ENCODE results near the gene RBM15B.
"Not testable (repeated sequence)": the region's sequence is repeated elsewhere in the genome, so short reads cannot be mapped to it uniquely, and the experiment has no call there.

Gene RBM15B

DNA sequence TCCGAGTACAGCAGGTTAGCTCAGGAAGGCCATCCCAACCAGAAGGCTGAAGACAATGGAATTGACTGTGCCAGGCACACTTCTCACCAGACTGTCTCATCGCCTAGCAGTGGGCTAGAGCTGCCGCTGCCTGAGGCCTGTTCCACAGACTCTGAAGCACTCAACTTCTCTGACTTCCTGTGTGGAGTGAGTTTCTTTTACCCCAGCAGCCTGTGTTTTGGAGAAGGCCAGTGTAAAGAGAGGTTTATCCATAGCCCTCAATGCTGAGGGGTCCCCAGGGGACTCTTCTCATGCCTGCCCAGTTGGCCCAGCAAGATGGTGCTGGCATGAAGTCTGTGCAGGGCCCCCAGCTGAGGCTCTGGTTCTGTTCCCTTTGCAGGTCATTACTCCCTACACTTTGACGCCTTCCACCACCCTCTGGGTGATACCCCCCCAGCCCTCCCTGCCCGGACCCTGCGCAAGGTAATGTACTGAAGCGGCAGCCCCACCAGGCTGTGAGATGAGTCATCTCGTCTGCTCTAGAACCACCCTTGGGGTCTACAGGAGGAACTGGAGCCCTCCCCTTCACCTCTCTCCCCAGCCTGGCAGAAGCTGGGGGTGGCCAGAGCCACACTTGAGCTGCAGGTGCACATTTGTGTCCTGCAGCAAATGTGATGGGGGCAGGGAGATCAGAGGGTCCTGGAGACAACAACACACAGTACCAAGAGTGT, 11.2 kb upstream of the RBM15B start:
- no peak for DNase-seq

GRCh38 chr3:51380601-51381332, 10.3 kb upstream of the RBM15B start:
- no peak for DNase-seq

- DNase-seq = no peak
Observed at GRCh38 chr3:51381333-51381705, 9.8 kb upstream of the RBM15B start.

- no peak for DNase-seq
Observed at GRCh38 chr3:51382076-51382745, 8.9 kb upstream of the RBM15B start.

- DNase-seq = no peak
Observed at GRCh38 chr3:51382947-51383578, 8.0 kb upstream of the RBM15B start.

- no peak for DNase-seq
Observed at GRCh38 chr3:51384055-51384725, 6.9 kb upstream of the RBM15B start.

GRCh38 chr3:51384726-51385473, 6.2 kb upstream of the RBM15B start, which contains the start of gene MANF:
Gene MANF (plus strand): TSS chr3:51385291. CDS start chr3:51385343, 52 bp downstream.
- DNase-seq = peak; percentile 86

- no peak for DNase-seq
Observed at GRCh38 chr3:51385621-51386091, 5.4 kb upstream of the RBM15B start.

GRCh38 chr3:51386159-51386851, 4.8 kb upstream of the RBM15B start:
- DNase-seq = no peak

DNA sequence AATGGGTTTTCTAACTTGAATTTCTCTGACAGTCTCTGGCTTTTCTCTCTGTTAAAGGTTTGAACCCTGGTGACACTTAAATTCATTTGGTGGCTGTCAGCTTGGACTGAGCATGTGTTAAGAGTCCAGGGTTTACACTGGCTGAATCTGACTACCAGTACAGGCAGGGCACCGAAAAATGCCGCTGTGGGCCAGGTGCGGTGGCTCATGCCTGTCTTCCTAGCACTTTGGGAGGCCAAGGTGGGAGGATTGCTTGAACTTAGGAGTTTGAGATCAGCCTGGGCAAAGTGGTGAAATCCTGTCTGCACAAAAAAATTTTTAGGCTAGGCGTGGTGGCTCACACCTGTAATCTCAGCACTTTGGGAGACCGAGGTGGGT, 4.2 kb upstream of the RBM15B start:
- DNase-seq = no peak

DNA sequence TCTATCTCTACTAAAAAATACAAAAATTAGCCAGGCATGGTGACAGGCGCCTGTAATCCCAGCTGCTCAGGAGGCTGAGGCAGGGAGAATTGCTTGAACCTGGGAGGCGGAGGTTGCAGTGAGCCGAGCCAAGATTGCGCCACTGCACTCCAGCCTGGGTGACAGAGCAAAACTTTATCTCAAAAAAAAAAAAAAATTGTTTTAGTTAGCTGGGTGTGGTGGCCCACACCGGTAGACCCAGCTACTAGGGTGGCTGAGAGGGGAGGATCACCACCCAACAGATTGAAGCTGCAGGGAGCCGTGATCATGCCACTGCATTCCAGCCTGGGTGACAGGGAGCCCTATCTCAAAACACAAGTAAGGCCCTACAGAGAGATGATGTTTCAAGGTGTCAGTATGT, 3.8 kb upstream of the RBM15B start:
- DNase-seq = not testable (repeated sequence)

DNA sequence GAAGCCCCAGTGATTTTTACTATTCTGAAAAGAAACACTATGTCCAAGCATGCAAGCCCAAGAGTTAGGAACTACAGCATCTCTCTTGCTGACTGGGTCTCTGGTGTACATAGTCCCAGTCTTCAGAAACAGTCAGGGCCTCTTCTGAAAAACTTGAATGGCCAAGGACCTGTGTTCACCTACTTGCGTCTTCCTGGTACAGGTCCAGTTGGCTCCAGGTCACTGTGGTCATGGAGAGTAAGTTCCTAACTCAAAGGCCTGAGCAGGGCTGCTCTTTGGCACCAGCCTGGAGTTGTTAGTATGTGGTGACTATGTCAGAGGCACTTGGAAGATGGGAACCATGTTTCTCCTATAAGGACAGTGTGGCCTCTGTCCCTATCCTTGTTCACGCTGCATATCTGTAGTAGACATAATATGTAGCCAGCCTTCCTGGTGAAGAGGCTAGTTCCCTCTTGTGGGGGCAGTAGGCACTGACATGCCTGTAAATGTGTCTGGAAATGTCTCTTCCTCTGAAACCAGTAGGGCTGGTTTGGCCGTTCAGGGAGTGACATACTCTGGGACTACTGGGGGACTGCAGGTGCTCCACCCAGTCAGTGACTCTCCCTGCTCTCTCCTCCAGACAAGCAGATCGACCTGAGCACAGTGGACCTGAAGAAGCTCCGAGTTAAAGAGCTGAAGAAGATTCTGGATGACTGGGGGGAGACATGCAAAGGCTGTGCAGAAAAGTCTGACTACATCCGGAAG, 2.6 kb upstream of the RBM15B start:
- no peak for DNase-seq

GRCh38 chr3:51389423-51390183, 1.5 kb upstream of the RBM15B start:
- no peak for DNase-seq

DNA sequence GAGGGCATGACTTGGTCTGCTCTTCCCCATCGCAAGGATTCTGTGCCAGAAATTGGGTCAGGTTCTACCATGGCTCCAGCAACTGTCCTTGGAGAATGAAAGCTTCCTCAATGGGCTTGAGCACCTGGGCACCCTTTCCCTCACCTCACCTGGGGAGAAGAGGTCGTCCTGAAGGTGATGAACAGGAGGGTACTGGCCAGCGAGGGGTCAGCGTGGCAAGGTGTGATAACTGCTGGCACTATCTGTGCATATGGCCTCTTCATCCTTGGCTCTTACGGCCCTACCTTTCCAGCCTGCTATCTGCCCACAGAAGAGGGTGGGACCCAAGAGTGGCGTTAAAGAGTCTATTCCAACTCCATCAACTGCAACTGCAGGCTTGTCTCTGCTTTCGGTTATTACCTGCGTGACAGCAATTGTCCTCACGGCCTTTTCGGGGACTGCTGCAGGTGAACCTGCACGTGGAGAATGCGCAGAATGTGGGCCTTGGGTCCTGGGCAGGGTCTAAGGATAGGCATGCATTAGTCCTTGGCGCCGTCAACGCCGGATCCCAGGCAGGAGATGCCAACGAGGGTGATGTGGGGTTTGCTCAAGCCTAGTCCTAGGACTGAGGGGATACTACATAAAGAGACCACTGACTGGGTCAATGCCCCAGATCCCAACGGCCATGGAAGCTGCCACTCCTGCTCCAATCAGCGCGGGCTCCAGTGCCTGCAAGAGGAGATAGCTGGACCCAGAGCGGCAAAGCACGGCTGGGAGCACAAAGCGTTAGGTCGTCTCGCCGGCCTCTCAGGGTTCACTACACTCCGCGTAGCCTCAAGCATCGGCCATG, 625 bp upstream of the RBM15B start:
- DNase-seq = no peak

GRCh38 chr3:51391566-51392354, 675 bp downstream of the RBM15B start:
- DNase-seq = no peak

- no peak for DNase-seq
Observed at GRCh38 chr3:51392355-51393133, 1.5 kb downstream of the RBM15B start.

GRCh38 chr3:51393134-51393495, 2.0 kb downstream of the RBM15B start:
- no peak for DNase-seq

Data from GOT3 (cell line).